Measurements from ENCODE around the gene TNFRSF4.

DNA sequence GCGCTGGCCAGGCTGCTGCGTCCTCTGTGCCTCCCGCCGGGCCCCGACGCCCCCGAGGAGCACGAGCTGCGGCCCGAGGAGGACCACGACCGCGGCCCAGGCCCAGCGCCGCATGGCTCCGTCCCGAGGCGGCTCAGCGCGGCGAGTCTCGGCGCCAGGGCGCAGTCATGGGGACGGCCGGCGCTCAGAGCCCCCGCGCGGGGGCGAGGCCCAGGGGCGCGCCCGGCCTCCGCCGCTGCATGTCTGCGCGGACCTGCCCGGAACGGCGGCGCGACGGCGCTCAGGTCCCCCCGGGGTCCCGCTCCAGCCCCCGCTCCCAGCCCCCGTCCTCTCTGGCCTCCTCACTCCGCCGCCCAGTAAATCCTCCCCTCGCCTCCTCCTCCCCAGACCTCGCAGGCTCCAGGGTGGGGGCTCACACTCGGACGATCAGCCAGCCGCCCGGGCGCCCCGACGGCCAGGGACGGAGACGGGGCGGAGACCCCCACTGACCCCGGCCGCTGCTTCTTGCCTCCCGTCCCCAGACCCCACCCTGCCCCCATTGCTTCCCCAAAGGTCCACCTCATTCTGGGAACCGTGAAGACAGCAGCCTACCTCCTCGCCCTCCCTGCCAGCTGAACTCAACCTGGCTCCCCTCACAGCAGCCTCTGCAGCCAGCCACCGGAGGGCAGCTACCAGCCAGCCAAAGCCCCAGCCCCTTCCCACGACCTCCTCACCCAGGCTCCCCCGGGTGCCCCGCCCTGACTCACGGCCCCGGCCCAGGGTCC, 32.8 kb upstream of the TNFRSF4 start, which contains the start of gene C1QTNF12:
- TF ChIP-seq, protein P1, sequence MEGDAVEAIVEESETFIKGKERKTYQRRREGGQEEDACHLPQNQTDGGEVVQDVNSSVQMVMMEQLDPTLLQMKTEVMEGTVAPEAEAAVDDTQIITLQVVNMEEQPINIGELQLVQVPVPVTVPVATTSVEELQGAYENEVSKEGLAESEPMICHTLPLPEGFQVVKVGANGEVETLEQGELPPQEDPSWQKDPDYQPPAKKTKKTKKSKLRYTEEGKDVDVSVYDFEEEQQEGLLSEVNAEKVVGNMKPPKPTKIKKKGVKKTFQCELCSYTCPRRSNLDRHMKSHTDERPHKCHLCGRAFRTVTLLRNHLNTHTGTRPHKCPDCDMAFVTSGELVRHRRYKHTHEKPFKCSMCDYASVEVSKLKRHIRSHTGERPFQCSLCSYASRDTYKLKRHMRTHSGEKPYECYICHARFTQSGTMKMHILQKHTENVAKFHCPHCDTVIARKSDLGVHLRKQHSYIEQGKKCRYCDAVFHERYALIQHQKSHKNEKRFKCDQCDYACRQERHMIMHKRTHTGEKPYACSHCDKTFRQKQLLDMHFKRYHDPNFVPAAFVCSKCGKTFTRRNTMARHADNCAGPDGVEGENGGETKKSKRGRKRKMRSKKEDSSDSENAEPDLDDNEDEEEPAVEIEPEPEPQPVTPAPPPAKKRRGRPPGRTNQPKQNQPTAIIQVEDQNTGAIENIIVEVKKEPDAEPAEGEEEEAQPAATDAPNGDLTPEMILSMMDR (conservative IDR thresholded peaks at IDR 0.05; ENCODE audit: low read length) = no peak; the same call in 1 of the 2 replicates
- no peak for TF ChIP-seq EZH2phosphoT487 (IDR thresholded peaks at IDR 0.05; ENCODE audit: borderline replicate concordance)

Measured in Loucy (cell line).